Adrenal gland (tissue), 5 donors: ENCODE data around the gene TUBB4B.

Experiments used
- CTCF ChIP-seq, 6 experiments: fragments of 450-650 bp in 4 of 6; fragments of 200-600 bp in 2 of 6; sonication (generic) in 1 of 6; IDR thresholded peaks; 1 replicate in 5 of 6; 2 replicates in 1 of 6; pipeline versions ENCODE4 v1.5.1 to v1.8.0; 2016 to 2021; ENCODE audit warnings: antibody characterized with exemption in 6 of 6, mild to moderate bottlenecking in 2 of 6, moderate library complexity in 1 of 6
- POLR2A ChIP-seq, 2 donors: fragments of 450-650 bp; IDR thresholded peaks; one replicate each; pipeline ENCODE4 v1.6.1; 2017; ENCODE audit warnings: antibody characterized with exemption in 2 of 2, mild to moderate bottlenecking in 2 of 2, moderate library complexity in 1 of 2
- donor health status: DM: no; HTN: no; CAD: no.

- TF ChIP-seq CTCF (IDR thresholded peaks at IDR 0.05), result no peak
- no peak for TF ChIP-seq POLR2A (IDR thresholded peaks at IDR 0.05)
Observed at GRCh38 chr9:137195525-137196220, 45.4 kb upstream of the TUBB4B start.
